ENCODE measurements around the gene MATN1.

DNA sequence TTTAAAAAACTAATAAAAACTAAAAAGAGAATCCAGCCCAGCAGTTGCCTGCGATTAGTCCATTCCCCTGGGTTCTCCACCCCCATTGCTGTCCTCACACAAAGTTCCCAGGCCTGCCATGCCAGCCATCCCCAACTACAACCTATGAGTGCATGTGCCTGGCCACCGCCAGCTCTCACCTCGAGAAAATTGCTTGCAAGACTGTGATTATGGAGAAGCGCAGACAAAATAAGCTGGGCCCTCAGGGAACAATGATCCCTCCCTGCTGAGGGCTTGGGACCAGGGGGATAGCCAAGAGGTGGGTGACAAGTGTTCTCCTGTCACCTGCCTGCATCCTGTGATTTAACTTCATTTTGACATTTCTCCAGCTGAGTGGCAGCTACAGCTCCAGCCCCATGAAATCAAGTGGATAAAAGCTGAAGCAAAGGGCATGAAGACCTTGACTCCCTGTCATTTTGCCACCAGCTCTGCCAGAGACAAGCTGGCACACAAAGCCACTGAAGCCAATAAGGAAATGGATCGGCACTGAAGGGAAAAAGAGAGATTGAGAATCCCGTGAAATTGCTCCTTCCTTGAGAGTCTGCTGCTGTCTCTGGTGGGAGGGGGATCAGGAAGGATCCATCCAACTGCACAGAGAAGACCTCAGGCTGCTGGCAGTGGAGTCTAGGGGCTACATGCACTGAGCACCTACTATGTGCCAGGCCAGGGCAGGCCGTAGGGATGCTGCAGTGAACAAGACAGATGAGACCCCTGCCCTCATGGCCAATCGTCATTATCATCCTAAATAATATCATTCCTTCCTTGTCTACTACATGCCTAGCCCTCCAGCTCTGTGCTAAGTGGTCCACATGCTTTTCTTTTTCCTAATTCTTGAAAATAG lies 40.7 kb downstream of the MATN1 start:
- TF ChIP-seq, protein P1, sequence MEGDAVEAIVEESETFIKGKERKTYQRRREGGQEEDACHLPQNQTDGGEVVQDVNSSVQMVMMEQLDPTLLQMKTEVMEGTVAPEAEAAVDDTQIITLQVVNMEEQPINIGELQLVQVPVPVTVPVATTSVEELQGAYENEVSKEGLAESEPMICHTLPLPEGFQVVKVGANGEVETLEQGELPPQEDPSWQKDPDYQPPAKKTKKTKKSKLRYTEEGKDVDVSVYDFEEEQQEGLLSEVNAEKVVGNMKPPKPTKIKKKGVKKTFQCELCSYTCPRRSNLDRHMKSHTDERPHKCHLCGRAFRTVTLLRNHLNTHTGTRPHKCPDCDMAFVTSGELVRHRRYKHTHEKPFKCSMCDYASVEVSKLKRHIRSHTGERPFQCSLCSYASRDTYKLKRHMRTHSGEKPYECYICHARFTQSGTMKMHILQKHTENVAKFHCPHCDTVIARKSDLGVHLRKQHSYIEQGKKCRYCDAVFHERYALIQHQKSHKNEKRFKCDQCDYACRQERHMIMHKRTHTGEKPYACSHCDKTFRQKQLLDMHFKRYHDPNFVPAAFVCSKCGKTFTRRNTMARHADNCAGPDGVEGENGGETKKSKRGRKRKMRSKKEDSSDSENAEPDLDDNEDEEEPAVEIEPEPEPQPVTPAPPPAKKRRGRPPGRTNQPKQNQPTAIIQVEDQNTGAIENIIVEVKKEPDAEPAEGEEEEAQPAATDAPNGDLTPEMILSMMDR (optimal IDR thresholded peaks at IDR 0.05 in 1 of 3, IDR thresholded peaks at IDR 0.05 in 1 of 3, conservative IDR thresholded peaks at IDR 0.05 in 1 of 3; ENCODE audit: extremely low read depth in 1 of 3, insufficient read depth in 2 of 3, low read length in 3 of 3): no peak
- no peak for TF ChIP-seq EZH2 (IDR thresholded peaks at IDR 0.05; ENCODE audit: low read length)

Measured in keratinocyte (primary cell).